Measurements from ENCODE around the gene FAM171A1. TPM values are rescaled to one million over a fixed set of nuclear protein-coding genes. Genes with fewer than 3 reads are reported as not detected.

Gene FAM171A1
- total RNA-seq, 1 donor from 2014 or later = 51.9 TPM

GRCh38 chr10:15363031-15363430 is 8.1 kb downstream of the FAM171A1 start:
- Histone ChIP-seq H3K9me3 (ENCODE audit: insufficient read depth, low read depth, low read length) (no peaks in the 10 kb centered on the region), H3K79me2 (ENCODE audit: insufficient read depth, low read length) (peaks cover 96% of the 10 kb centered on the region), H2AFZ (ENCODE audit: low read depth, low read length) (no peak overlapping the region), H3K4me2 (ENCODE audit: low read length) (peak overlapping the region; percentile 38), H3K9ac (ENCODE audit: low read length) (no peak overlapping the region), H3K4me3 (ENCODE audit: insufficient read depth, low read depth, low read length) (no peak overlapping the region), H3K4me1 (ENCODE audit: insufficient read depth, low read length) (peaks cover 7% of the 10 kb centered on the region), H3K27me3 (ENCODE audit: insufficient read depth, low read length) (no peaks in the 10 kb centered on the region), H3K27ac (ENCODE audit: low read depth, low read length) (no peak overlapping the region), H3K36me3 (ENCODE audit: insufficient read depth, low read length) (no peaks in the 10 kb centered on the region), H4K20me1 (ENCODE audit: insufficient read depth, low read length) (peaks cover 77% of the 10 kb centered on the region)
- no peaks in the 10 kb centered on the region for H3K9me3 Mint-ChIP-seq (ENCODE audit: unreplicated experiment)
- peaks cover 24% of the 10 kb centered on the region for H3K4me1 Mint-ChIP-seq (ENCODE audit: low read depth, unreplicated experiment)
- TF ChIP-seq EZH2 (IDR thresholded peaks at IDR 0.05; ENCODE audit: insufficient read depth, low read length) (no peak), CTCF (IDR thresholded peaks at IDR 0.05; ENCODE audit: insufficient read depth, low read depth, low read length) (no peak)
- no peak for DNase-seq (ENCODE audit: low read depth)
- FAIRE-seq = no peak
- H3K4me3 Mint-ChIP-seq (ENCODE audit: unreplicated experiment) = no peak overlapping the region
- no peaks in the 10 kb centered on the region for H3K27me3 Mint-ChIP-seq (ENCODE audit: low read depth, unreplicated experiment)
- peaks cover 16% of the 10 kb centered on the region for H3K36me3 Mint-ChIP-seq (ENCODE audit: low read depth, unreplicated experiment)
- H3K27ac Mint-ChIP-seq (ENCODE audit: unreplicated experiment) = peak overlapping the region; percentile 38

- H3K9ac ChIP-seq (ENCODE audit: low read length) = no peak overlapping the region
- no peaks in the 10 kb centered on the region for H3K36me3 ChIP-seq (ENCODE audit: insufficient read depth, low read length)
- peaks cover 24% of the 10 kb centered on the region for H3K4me1 Mint-ChIP-seq (ENCODE audit: low read depth, unreplicated experiment)
- H3K9me3 ChIP-seq (ENCODE audit: insufficient read depth, low read depth, low read length) = no peaks in the 10 kb centered on the region
- H2AFZ ChIP-seq (ENCODE audit: low read depth, low read length) = no peak overlapping the region
- no peak overlapping the region for H3K4me3 ChIP-seq (ENCODE audit: insufficient read depth, low read depth, low read length)
- H3K27ac ChIP-seq (ENCODE audit: low read depth, low read length) = no peak overlapping the region
- H3K4me3 Mint-ChIP-seq (ENCODE audit: unreplicated experiment) = no peak overlapping the region
- H4K20me1 ChIP-seq (ENCODE audit: insufficient read depth, low read length) = peaks cover 83% of the 10 kb centered on the region
- TF ChIP-seq CTCF (IDR thresholded peaks at IDR 0.05; ENCODE audit: insufficient read depth, low read depth, low read length) (no peak), EZH2 (IDR thresholded peaks at IDR 0.05; ENCODE audit: insufficient read depth, low read length) (no peak)
- H3K27me3 Mint-ChIP-seq (ENCODE audit: low read depth, unreplicated experiment) = no peaks in the 10 kb centered on the region
- H3K27me3 ChIP-seq (ENCODE audit: insufficient read depth, low read length) = no peaks in the 10 kb centered on the region
- no peak overlapping the region for H3K4me2 ChIP-seq (ENCODE audit: low read length)
- H3K79me2 ChIP-seq (ENCODE audit: insufficient read depth, low read length) = peaks cover 93% of the 10 kb centered on the region
- H3K36me3 Mint-ChIP-seq (ENCODE audit: low read depth, unreplicated experiment) = peaks cover 16% of the 10 kb centered on the region
- no peaks in the 10 kb centered on the region for H3K9me3 Mint-ChIP-seq (ENCODE audit: unreplicated experiment)
- peaks cover 7% of the 10 kb centered on the region for H3K4me1 ChIP-seq (ENCODE audit: insufficient read depth, low read length)
- no peak overlapping the region for H3K27ac Mint-ChIP-seq (ENCODE audit: unreplicated experiment)
- DNase-seq (ENCODE audit: low read depth) (no peak), FAIRE-seq (no peak)
Observed at GRCh38 chr10:15361131-15361530, 10.0 kb downstream of the FAM171A1 start.

- Histone ChIP-seq H2AFZ (ENCODE audit: low read depth, low read length) (no peak overlapping the region), H3K4me3 (ENCODE audit: insufficient read depth, low read depth, low read length) (no peak overlapping the region), H3K27me3 (ENCODE audit: insufficient read depth, low read length) (no peaks in the 10 kb centered on the region), H3K4me1 (ENCODE audit: insufficient read depth, low read length) (peaks cover 7% of the 10 kb centered on the region), H4K20me1 (ENCODE audit: insufficient read depth, low read length) (peaks cover 81% of the 10 kb centered on the region), H3K4me2 (ENCODE audit: low read length) (no peak overlapping the region), H3K9ac (ENCODE audit: low read length) (no peak overlapping the region), H3K79me2 (ENCODE audit: insufficient read depth, low read length) (peaks cover 92% of the 10 kb centered on the region), H3K36me3 (ENCODE audit: insufficient read depth, low read length) (no peaks in the 10 kb centered on the region), H3K9me3 (ENCODE audit: insufficient read depth, low read depth, low read length) (no peaks in the 10 kb centered on the region), H3K27ac (ENCODE audit: low read depth, low read length) (no peak overlapping the region)
- no peak for DNase-seq (ENCODE audit: low read depth)
- Mint-ChIP-seq H3K27ac (ENCODE audit: unreplicated experiment) (no peak overlapping the region), H3K36me3 (ENCODE audit: low read depth, unreplicated experiment) (peaks cover 16% of the 10 kb centered on the region), H3K9me3 (ENCODE audit: unreplicated experiment) (no peaks in the 10 kb centered on the region), H3K27me3 (ENCODE audit: low read depth, unreplicated experiment) (no peaks in the 10 kb centered on the region), H3K4me1 (ENCODE audit: low read depth, unreplicated experiment) (peaks cover 22% of the 10 kb centered on the region), H3K4me3 (ENCODE audit: unreplicated experiment) (no peak overlapping the region)
- TF ChIP-seq CTCF (IDR thresholded peaks at IDR 0.05; ENCODE audit: insufficient read depth, low read depth, low read length) = no peak
- TF ChIP-seq EZH2 (IDR thresholded peaks at IDR 0.05; ENCODE audit: insufficient read depth, low read length) = no peak
- FAIRE-seq = no peak
Observed at GRCh38 chr10:15360566-15360965, 10.5 kb downstream of the FAM171A1 start.

Measured in astrocyte (in vitro differentiated cells and primary cell).